NCI-H1092 (cell line): Measurements from ENCODE around the gene HLCS.
"Not testable (repeated sequence)": the region's sequence is repeated elsewhere in the genome, so short reads cannot be mapped to it uniquely, and the experiment has no call there.

Source experiments
- DNase-seq: peaks from one replicate; lab custom pipeline; 2025; lab: John Stamatoyannopoulos, UW

HLCS gene

GRCh38 chr21:36955783-36956182, 10.7 kb downstream of the HLCS start:
- no peak for DNase-seq

- not testable (repeated sequence) for DNase-seq
These were observed 14.1 kb downstream of the HLCS start for GRCh38 chr21:36952331-36952730.

- no peak for DNase-seq
These were observed 17.0 kb downstream of the HLCS start for GRCh38 chr21:36949171-36950141.

GRCh38 chr21:36948686-36949085, 17.8 kb downstream of the HLCS start:
- no peak for DNase-seq

DNA sequence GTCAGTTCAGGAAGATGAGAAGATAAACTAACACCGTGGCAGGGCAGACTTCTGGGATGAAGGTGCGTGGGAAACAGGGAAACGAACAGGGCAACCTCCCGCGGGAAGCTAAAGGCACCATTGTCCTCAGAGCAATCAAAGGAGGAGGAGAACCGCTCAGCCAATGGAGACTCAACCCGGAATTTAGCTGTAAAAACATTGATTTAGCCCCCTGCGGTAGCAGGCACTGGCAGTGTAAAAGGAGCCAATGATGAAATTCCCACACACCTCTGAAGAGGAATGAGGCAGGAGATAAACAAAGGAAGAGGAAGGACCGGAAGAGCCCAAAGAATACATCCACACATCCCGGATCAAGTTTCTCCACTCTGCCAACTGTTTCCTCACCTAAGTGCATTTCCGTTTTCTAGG, 19.5 kb downstream of the HLCS start:
- DNase-seq: no peak

DNA sequence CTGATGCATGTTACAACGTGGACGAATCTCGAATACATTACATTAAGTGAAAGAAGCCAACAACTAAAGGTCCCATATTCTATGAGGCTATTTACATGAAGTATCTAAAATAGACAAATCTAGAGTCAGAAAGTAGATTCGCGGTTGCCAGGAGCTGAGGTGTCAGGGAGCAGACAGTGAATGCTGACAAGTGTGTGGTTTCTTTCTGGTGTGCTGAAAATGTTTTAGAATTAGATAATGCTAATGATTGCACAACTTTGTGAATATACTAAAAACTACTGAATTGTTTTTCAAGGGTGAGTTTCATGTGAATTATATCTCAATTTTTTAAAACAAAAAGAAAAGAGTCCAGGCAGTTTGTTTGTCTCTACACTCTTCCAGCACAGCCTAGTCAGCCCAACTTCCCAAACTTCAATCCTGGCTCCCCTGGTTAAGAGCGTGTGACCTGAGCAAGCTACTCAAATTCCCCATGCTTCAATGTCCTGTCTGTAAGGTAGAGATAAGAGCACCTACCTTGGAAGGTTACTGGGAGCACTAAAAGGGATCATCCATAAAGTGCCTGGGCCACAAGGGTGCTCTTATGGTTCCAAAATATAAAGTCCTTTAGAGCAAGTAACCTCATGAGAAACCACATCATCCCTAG, 20.9 kb downstream of the HLCS start:
- no peak for DNase-seq

DNA sequence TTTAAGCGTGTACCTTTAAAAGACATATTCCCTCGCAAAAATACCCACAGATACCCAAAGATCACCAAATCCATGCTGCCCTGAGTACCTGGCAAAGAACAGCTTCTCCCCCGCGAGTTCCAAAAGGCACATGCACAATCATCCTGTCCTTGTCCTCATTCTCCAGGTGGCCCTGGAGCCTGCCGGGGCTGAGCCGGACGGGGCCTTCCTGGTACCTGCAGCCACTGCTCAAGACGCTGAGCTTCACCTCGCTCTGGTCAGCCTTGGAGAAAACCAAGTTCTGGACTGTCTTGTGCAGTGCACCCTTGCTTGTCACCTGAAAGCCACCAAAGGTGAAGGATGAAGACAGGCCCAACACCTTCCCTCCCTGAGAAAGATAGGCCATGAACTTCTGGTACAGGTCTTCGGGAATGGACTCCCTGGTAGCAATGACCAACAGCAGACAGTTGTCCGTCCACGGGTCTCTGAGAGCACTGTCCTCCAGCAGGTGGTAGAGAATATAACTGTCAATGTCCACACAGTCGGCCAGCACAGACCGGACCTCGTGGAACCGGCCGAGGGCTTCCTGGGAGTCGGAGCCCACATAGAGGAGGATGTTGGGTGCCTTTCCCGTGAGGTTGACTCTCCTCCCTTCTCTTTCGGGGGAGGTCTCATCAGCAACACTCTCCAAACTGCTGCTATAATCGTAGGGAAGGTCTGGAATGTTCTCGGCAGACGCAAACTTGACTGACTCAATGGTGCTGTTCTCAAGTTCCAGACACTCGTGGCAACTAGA, 29.9 kb downstream of the HLCS start:
- no peak for DNase-seq

DNA sequence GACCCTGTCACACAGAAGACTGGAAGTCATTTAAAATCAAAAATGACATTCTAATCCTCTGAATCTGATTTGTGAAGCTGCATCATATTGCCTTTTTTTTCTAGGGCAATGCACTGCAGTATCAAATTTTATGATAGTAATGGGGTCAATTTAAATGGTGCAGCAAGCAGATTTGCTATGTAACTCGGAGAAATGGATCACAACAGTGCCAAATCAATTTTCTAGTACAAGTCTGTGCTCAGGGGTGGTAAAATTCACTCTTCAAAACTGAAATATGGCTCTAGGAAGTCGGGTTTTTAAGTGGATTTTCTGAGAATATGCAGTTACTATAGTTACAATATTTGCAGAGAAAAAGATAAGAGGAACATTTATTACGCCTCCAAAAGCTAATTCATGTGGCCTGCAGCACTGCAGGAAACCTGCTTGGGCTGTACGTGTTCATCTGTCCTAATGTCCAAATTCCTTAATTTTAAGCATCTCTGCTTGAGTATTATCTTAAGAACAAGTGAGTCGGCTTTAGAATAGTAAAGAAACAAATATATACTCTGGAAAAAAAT, 31.5 kb downstream of the HLCS start:
- no peak for DNase-seq

DNA sequence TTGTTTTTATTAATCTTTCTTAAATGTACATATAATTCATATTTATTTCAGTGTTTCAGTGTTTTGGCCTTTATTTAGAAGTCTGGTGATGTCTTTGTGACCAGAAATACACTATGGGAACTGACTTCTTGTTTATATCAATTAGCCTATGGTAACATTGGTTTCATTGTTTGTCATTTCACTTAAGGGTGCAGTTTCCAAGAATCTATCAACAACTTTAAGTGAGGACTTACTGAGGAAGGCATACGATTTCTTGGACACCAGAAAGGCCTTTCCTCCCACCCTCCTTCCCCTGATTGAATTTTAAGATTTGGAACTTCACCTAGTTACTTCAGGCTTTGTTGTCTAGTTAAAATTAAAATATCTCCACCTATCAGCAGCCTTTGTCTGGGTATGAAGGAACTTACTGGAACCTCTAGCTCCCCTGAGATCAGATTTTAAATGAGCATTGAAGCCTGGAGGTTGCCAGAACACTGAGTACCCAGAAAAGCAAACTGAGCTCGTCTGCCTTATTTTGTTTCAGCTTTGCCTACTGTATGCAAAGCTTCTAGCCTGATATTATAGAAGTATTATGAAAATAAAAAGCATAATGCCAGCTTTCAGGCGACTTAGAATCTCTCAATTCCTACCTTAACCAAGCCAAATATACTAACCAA, 34.2 kb downstream of the HLCS start:
- DNase-seq: no peak

DNA sequence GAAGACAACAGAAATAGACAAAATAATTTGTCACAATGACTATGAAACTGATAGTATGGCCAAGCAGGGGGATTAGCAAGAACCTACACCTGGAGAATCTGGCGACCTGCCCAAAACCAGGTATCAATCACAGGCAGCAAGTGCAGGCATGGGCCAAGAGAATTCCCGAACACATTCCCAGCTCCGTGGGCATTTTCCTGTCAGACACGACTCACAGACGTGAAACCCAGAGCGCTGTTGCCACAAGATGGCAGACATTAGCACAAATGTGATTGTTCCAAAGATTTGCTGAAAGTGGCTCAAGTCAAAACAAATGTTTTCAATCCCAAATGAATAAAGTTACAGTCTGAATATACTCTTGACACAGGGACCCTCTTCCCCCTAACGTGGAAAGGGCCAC, 36.8 kb downstream of the HLCS start:
- DNase-seq: no peak

DNA sequence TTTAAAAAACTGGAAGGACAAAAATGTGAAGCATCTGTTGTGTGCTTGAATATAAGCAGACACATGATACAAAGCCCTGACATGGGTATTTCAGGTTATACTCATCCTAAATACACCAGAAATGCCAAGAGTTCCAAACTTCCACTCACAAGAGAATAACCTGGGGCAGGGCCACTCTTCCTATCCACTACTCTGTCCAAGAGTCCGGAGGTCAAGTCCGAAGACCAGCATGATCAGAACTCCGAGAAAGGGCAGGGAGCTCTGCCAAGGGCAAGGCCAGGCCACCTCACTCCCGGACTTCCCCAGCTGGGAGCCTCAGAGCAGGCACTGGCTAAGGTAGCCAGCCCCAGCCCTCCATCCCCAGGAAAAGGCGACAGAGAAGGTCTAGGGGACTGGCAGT, 37.5 kb downstream of the HLCS start:
- no peak for DNase-seq

DNA sequence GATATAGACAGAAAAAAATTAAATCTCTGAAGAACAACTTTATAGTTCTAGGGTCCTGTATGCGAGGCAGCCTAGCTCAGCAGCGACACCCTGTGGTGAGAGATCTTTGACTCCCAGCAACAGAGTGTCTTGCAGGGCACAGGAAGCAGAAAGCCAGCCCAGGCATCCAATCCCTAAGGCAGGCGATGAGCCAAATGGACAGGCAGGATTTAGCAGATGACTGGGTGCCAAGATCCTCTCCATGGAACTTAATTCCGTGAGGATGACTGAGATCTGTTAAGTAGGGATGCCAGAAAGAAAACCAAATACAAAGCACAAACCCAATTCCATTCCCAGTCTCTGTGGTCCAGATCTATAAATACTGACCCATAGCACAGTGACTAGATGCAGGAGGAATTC, 38.8 kb downstream of the HLCS start:
- DNase-seq: peak; percentile 32

GRCh38 chr21:36926989-36927718, 39.3 kb downstream of the HLCS start:
- no peak for DNase-seq

- no peak for DNase-seq
These were observed 43.2 kb downstream of the HLCS start for GRCh38 chr21:36923270-36923669.

DNA sequence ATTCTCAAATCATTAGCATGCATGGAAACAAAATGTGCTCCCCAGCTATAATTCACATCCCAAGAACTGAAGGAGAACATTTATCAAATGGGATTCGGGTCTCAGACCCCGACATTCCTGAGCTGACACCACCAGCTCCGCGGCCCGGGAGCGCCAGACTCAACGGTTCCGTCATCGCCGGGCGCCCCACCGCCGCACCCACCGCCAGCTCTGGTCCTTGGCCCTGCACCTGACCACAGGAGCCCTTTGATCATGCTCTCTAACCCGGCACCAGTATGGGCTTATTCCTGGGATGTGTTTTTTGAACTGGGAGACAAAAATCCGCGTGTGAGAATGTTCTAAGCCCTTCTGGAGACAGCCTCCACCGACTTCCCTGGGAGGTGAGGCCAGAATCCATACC, 43.6 kb downstream of the HLCS start:
- no peak for DNase-seq

DNA sequence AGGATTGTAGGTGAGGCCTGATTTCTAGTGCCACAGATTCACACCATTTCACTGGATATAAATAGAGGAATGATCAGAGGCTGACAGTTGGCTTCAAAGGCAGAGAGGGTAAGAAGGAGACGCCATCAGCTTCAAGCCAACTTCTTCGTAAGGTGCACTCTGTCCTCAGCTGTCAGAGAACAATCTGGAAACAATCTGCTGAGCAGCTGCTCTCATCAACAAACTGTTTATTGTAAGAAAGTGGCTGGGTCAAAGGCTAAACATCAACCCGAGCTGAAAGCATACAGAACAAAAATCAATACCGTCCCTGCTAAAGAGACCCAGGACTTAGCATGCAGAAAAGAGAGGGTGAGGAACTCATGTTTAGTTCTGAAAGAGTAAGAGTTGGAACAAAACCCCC, 48.2 kb downstream of the HLCS start:
- no peak for DNase-seq

- DNase-seq: no peak
These were observed 48.9 kb downstream of the HLCS start for GRCh38 chr21:36917471-36918158.

- no peak for DNase-seq
These were observed 49.8 kb downstream of the HLCS start for GRCh38 chr21:36916718-36917117.

- no peak for DNase-seq
These were observed 50.7 kb downstream of the HLCS start for GRCh38 chr21:36915696-36916245.

- no peak for DNase-seq
These were observed 51.3 kb downstream of the HLCS start for GRCh38 chr21:36915014-36915695.
